ENCODE data around the gene HS3ST6.
"Not testable (repeated sequence)": the region's sequence is repeated elsewhere in the genome, so short reads cannot be mapped to it uniquely, and the experiment has no call there.

HS3ST6 gene

DNA sequence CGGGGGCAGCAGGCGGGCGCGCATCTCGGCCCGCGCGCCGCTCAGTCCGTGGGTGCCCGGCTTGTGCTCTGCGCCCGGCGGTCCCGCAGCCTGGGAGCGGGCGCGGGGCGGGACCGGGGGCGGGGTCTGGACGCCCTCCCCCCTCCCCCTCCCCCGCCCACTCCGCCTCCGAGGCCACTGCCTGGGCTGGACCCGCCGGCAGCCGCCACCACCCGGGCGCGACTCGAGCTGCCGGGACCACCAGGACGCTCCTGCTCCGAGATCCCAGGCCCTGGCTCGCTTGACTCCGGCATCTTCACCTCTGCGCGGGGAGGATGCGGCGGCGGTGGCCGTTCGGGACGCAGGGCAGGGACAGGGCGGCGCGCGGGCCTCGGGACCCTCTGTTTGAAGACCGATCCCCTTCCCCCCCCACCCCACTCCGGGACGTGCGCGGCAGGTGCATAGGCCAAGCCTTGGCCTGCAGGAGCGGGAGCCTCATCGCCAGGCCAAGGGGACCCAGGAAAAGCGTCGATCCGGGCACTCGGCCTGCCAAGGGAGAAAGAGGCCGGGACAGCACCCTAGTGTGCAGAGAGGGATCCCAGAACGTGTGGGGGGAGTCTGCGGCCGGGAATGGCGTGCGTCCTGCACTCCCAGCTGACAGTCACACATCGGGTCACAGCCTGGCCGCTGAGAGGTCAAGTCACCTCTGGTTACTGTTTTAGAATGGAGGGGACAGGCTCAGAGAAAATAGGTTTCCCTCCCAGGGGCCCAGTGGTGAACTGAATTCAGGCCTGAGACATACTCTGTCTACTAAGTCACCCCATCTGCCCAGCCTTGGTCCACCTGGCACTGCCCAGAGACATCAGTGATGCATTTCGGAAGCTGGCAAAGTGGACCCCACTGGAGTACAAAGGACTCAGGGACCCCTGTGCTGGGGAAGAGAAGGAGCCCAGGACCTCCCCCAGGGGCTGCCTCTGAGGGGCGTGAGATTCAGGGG, at the start of gene HS3ST6:
TSS of gene HS3ST6 (minus strand) at position 65 of the 976 bp plus-strand sequence. CDS start 92 bp downstream, outside the sequence.
- DNase-seq = no peak

DNA sequence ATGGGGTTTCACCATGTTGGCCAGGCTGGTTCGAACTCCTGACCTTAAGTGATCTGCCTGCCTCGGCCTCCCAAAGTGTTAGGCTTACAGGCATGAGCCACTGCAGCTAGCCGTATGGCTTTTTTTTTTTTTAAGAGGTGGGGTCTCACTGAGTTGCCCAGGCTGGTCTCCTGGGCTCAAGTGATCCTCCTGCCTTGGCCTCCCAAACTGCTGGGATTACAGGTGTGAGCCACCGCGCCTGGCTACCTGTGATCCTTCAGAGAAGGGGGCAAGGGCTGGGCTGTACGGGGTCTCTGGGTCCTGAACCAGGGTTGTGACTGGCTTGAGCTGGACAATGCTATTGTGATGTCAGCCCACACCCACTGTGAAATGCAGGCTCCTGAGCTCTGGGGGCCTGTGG, 48.2 kb upstream of the HS3ST6 start, which contains the start of gene RNF151:
TSS of gene RNF151 (plus strand) at position 397 of the 400 bp plus-strand sequence. CDS start 26 bp downstream, outside the sequence.
- no peak for DNase-seq

GRCh38 chr16:1965396-1966001, 47.3 kb upstream of the HS3ST6 start:
- no peak for DNase-seq

DNA sequence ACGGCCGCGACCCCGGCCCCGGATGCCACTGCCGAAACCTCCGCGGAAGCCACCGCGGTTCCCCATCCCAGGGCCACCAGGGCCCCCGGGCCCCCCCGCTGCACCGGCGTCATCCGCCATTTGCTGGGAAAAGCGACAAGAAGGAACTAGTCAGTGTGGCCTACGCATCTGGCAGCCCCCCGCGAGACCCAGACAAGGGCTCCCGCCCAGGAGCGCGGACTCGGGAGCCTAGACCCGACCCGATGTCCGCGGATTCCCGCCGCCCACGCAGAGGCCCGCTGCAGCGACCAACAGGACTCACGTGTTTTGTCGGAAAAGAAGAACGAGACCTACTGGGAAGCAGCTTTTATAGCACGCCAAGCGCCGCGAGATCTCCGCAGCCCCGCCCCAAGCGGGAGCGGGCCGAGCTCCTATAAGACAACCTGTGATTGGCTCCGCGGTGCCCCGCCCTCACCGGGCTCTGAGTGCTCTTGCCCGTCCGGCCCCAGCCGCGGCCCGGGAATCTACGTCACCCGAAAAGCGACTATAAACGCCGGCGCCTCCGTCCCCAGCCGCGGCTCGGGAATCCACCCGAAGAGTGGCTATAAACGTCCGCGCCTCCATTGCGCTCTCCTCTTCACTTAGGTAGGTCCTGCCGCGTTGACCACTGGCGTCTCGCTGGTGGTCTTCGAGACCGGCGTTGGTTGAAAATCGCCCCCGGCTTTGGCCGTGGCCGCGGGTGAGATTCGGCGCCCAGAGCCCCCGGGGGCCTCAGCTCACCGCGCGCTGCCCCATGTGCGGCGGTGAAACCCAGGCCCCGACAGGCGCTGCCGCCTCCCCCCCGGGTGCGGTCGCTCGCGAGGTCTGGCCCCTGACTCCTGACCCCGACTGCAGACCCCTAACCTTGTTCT, 46.5 kb upstream of the HS3ST6 start, which contains the start of gene RPS2:
TSS of gene RPS2 (minus strand) at position 321 of the 890 bp plus-strand sequence. CDS start at position 120, 201 bp downstream.
- DNase-seq = peak; percentile 97

DNA sequence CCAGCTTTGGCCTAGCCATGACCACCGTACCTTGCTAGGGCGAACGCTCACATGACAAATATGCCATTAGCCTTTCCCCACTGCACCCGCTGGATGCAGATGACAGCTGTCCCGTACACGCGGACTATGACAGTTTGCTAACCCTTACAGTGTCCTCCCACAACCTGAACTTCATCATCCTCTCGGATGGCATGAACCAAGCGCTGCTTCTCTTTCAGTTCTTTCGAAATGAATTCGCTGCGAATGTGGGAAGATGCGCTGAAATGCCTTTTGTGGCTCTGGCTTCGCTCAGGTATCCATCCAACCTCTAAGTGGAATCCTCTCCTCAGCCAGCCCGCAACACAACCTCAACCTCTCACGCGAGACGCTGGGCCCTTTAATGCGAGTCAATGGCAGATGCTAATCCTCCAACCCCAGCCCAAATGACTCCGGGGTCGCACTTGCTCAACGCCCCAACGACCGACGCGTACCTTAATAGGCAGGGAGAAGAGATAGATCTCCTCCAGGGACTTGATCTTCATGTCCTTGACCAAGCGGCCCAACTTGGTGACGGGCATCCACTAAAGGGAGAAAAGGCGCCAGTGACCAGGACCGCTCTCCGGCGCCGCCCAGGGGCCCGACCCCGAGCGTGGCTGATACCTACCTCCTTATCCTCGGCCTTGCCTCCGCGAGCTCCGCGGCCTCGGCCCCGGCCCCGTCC, 45.7 kb upstream of the HS3ST6 start:
- no peak for DNase-seq

DNA sequence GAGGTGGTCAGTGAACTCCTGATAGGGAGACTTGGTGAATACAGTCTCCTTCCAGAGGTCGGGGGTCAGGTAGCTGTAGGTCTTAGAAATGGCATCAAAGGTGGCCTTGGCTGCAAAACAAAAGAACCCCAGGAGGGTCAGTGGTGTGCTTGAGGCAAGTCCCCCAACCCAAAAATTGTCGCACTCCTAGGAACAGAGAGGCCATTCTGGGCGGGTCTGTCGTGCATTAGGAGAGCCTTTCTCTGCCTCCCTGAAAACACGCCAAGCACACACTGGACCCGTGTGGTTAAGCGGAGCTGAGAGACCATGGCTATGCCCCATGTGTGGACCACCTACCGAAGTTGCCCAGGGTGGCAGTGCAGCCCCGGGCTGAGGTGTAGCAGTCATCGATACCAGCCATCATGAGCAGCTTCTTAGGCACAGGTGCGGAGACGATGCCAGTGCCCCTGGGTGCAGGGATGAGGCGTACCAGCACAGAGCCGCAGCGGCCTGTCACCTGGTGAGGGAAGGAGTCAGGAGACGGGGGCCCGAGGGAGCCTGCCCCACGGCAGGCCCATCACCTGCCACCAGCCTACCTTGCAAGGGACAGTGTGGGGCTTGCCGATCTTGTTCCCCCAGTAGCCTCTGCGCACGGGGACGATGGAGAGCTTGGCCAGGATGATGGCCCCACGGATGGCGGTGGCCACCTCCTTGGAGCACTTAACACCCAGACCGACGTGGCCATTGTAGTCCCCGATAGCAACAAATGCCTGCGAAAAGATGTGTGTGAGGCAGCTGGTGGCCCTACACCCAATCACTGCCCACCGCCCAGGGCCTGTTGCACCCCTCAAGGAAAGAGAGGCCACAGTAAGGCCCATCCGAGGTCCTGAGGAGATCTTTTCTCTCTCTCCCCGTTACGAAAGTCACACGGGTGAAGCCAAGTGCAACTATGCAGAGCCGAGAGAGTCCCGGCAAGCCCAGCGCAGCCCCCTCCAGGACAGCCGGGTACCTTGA, 44.2 kb upstream of the HS3ST6 start:
- DNase-seq = not testable (repeated sequence)

DNA sequence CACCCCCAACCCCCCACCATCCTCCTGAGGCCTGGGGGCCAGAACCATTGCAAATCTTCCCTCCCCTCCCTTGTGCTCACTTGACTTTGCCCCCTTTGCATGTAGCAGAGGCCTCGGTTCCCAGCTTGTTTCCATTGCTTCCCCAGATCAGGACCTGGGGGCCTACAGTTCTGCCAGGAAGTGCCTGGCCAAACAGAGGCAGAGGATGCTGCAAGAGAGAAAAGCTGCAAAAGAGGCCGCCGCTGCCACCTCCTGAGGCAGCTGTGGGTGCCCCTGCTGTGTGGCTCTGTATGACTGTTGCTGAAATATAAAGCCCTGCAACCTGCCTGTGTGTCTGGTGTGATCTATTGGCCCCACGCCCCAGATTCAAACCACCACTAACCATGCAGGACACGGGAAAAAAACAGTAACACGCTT, 43.4 kb upstream of the HS3ST6 start:
- DNase-seq = no peak

- no peak for DNase-seq
Measured at GRCh38 chr16:1960665-1961630, 42.7 kb upstream of the HS3ST6 start.

DNA sequence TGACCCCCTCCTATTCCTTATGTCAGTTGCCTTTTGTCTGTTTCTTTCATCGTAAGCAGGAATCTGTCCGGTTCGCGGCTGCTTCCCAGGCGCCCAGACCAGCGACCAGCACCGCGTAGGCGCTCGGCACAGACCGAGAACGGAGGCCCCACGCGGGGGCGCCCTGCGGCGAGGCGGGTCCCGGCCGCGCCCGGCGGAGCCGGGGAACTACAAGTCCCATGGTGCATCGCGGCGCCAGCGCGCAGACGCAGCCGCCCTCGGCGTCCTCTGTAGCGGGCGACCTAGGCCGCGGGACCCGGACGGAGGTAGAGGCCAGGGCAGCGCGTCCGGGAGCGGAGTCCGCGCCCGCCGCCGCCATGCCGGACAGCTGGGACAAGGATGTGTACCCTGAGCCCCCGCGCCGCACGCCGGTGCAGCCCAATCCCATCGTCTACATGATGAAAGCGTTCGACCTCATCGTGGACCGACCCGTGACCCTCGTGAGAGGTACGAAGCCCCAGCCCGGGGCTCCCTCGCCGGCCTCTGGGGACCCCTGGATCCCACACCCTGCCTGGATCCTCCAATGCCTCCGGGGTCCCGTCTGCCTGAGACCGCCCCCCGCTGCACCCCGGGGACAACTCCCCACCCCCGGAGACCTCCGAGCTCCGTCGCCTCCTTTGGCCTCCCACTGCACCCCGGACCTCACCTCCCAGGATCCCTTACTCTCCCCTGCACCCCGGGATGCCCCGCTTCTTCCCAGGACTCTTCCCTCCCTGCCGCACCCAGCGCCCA, 41.2 kb upstream of the HS3ST6 start, which contains the start of gene NDUFB10:
TSS of gene NDUFB10 (plus strand) at position 270 of the 771 bp plus-strand sequence. CDS start at position 357, 87 bp downstream.
- DNase-seq = peak; percentile 95

- DNase-seq = no peak
Measured at GRCh38 chr16:1958715-1959268, 40.6 kb upstream of the HS3ST6 start.

- DNase-seq = not testable (repeated sequence)
Measured at GRCh38 chr16:1958143-1958491, 39.9 kb upstream of the HS3ST6 start.

DNA sequence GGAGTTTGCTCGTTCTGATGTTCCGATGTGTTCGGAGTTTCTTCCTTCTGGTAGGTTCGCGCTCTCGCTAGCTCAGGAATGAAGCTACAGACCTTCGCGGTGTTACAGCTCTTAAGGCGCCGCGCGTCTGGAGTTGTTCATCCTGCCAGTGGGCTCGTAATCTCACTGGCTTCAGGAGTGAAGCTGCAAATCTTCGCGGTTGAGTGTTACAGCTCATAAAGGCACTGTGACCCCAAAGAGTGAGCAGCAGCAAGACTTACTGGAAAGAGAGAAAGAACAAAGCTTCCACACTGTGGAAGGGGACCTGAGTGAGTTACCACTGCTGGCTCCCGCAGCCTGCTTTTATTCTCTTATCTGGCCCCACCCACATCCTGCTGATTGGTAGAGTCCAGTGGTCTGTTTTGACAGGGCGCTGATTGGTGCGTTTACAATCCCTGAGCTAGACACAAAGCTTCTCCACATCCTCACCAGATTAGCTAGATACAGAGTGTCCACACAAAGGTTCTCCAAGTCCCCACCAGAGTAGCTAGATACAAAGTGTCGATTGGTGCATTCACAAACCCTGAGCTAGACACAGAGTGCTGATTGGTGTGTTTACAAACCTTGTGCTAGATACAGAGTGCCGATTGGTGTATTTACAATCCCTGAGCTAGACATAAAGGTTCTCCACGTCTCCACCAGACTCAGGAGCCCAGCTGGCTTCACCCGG, 39.4 kb upstream of the HS3ST6 start:
- DNase-seq = not testable (repeated sequence)

DNA sequence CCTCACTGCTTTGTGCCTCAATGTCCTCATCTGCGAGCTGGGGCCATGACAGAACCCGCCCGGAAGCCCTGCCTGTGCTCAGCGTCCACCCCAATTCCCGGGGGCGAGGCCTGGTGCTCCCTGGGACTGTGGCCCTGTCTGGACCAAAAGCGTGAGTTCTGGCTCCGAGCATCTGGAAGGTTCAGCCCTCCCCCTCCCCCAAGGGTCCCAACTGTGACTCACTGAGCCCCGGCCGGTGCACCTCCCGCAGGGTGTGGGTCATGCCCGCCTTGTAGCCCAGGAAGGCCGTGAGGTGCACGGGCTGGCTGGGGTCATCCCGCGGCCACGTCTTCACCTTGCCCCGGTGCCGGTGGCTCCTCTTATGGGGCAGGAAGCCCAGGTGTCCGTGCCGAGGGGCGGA, 35.5 kb upstream of the HS3ST6 start:
- no peak for DNase-seq

GRCh38 chr16:1950559-1950958, 32.3 kb upstream of the HS3ST6 start:
- no peak for DNase-seq

DNA sequence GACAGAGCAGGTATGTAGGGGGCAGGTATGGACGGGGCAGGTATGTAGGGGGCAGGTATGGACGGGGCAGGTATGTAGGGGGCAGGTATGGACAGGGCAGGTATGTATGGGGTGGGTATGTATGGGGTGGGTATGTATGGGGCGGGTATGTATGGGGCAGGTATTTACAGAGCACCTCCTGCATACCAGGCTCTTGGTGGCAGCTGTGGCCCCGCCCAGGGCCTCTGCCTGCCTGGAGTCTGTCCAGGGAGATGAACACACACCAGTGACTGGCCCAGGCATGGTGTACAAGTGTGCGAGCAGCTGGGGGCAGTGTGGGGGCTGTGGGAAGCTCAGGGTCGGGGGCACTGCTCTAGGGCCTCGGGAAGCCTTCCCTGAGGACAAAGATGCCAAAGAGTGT, 31.8 kb upstream of the HS3ST6 start:
- DNase-seq = no peak

DNA sequence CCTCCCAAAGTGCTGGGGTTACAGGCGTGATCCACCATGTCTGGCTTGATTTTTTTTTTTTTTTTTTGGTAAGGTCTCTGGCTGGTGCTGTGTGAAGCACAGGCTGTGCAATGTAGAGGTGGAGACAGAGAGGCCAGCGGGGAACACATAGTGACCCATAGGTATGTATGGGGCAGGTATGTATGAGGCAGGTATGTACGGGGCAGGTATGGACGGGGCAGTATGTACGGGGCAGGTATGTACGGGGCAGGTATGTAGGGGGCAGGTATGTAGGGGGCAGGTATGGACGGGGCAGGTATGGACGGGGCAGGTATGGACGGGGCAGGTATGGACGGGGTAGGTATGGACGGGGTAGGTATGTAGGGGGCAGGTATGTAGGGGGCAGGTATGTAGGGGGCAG, 31.3 kb upstream of the HS3ST6 start:
- no peak for DNase-seq

DNA sequence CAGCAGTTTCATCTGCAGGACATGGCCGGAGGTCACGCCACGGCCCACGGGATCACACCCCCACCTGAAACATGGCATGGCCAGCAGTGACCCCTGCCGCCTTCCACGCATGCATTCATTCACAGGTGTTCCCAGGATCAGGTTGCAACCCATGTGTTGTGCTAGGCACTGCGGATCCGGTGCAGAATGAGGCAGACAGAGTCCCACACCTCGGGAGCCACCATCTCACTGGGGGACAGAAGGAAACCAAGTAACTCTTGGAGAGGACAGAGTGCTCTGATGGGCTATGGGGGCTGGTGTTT, 29.1 kb upstream of the HS3ST6 start:
- DNase-seq = no peak

Data from CD4-positive, alpha-beta T cell treated with Interleukin-17A for 4 hours (primary cell).